ENCODE data around the gene ACP1.

DNA sequence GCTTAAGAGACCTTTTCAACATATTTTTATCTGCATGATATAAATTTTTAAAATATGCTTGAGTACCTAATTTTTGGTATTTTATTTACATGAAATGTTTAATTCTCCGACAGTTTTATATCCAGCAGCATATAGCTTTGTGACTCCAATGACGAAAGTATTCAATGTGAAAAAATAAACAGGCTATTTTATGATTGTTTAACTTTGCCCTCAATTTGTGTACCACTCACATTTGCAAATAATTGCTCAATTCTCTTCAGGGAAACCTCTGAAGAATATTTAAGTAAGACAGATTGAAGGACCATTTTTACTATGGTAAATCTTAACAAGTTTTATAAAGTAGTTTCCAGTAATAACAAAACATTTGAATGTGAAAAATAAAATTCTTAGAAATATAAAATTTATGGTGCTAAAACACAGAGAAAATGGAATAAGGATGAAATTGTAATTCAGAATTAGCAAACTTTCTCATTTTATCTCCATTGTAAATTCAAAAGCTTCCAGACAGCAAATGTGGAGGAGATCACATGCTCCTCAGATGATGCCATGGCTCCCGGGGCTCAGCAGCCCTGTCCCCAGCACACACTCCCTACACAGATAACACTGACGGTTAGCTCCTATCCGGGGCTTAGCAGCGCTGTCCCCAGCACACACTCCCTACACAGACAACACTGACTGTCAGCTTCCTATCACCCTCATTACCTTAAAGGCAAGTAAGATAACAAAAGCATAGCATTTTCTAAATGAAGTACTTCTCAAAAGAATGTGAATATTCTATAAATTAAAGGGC is 40.6 kb upstream of the ACP1 start:
- TF ChIP-seq EGR1 (IDR thresholded peaks at IDR 0.05; ENCODE audit: borderline replicate concordance in 1 of 2, low read depth in 2 of 2, low read length in 2 of 2) (no peak), TCF3 (IDR thresholded peaks at IDR 0.05; ENCODE audit: borderline replicate concordance, insufficient read depth, low read depth, low read length) (no peak), CTCF (IDR thresholded peaks at IDR 0.05 in 2 of 3, conservative IDR thresholded peaks at IDR 0.05 in 1 of 3; ENCODE audit: control insufficient read depth in 2 of 3, extremely low read depth in 1 of 3, insufficient read depth in 1 of 3, low read depth in 3 of 3, low read length in 3 of 3) (no peak)
